ENCODE data around the gene PFKL.

DNA sequence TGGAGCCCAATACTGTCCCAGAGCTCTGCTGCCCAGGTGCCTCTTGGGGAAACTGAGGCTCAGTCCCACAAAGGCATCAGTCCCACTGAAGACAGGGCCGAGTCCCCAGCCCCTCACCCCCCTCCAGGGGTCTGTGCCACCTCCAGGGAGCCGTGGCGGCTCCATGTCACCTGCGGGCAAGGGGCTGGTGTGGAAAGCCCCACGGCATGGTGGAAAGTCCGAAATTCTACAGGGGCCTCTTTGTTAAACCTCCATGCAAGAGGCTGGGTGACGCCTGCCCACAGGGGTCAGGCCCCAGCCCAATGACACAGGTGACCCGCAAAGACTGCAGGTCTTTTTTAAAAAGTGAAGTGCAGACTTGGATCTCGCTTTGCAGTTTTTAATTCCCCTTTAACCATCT, 17.5 kb upstream of the PFKL start:
- TF ChIP-seq EZH2 (IDR thresholded peaks at IDR 0.05): no peak
- no peak for TF ChIP-seq POLR2AphosphoS5 (IDR thresholded peaks at IDR 0.05; ENCODE audit: borderline replicate concordance, low read depth, low read length)
